ENCODE measurements around the gene PSMC3.

DNA sequence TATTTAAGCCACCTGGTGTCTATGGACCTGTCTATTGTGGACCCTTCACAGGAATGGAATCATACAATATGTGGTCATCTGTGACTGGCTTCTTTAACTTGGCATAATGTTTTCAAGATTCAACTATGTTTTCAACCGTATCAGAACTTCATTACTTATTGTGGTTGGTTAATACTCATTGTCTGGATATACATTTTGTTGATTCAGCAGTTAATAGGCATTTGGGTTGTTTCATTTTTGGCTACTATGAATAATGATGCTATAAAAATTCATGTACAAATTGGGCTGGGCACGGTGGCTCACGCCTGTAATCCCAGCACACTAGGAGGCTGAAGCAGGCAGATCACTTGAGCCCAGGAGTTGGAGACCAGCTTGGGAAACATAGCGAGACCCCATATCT is 25.2 kb upstream of the PSMC3 start:
- TF ChIP-seq EZH2 (IDR thresholded peaks at IDR 0.05; ENCODE audit: borderline replicate concordance, low read length) (no peak), CTCF (conservative IDR thresholded peaks at IDR 0.05 in 1 of 2, IDR thresholded peaks at IDR 0.05 in 1 of 2; ENCODE audit: extremely low read depth in 1 of 2, insufficient read depth in 1 of 2, low read depth in 1 of 2, low read length in 2 of 2) (no peak)
